ENCODE measurements around the gene TGOLN2.

DNA sequence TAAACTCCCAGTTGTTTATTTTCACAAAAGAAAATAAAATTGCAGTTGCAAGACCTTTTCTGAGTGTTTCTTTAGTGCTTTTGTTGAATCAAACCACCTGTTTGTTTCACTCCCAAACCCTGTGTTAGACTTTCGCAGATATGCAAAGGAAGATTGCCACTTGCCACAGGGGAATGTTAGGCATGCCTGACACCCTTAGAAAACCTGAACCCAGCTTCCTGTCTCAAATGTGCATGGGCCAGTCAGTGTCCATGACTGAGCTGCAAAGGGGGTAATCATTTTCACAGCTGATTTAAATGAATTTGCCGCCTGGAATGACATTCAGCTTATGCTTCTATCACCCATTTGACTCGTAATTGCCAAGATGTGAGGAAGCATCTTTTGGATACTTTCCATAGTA, 17.5 kb downstream of the TGOLN2 start:
- TF ChIP-seq, protein P1, sequence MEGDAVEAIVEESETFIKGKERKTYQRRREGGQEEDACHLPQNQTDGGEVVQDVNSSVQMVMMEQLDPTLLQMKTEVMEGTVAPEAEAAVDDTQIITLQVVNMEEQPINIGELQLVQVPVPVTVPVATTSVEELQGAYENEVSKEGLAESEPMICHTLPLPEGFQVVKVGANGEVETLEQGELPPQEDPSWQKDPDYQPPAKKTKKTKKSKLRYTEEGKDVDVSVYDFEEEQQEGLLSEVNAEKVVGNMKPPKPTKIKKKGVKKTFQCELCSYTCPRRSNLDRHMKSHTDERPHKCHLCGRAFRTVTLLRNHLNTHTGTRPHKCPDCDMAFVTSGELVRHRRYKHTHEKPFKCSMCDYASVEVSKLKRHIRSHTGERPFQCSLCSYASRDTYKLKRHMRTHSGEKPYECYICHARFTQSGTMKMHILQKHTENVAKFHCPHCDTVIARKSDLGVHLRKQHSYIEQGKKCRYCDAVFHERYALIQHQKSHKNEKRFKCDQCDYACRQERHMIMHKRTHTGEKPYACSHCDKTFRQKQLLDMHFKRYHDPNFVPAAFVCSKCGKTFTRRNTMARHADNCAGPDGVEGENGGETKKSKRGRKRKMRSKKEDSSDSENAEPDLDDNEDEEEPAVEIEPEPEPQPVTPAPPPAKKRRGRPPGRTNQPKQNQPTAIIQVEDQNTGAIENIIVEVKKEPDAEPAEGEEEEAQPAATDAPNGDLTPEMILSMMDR (IDR thresholded peaks at IDR 0.05) = no peak
- no peak for TF ChIP-seq POLR2A (IDR thresholded peaks at IDR 0.05; ENCODE audit: low read depth)
- TF ChIP-seq POLR2AphosphoS5 (IDR thresholded peaks at IDR 0.05) = no peak
- no peak for TF ChIP-seq EP300 (IDR thresholded peaks at IDR 0.05)
